NOMO-1 treated with dmso at 0.1 percent for 144 hours (cell line): ENCODE data around the gene YOD1.

Experiments used
- DNase-seq: peaks from one replicate; lab custom pipeline; 2025; ENCODE audit not compliant: unreplicated experiment; lab: John Stamatoyannopoulos, UW

The YOD1 gene

DNA sequence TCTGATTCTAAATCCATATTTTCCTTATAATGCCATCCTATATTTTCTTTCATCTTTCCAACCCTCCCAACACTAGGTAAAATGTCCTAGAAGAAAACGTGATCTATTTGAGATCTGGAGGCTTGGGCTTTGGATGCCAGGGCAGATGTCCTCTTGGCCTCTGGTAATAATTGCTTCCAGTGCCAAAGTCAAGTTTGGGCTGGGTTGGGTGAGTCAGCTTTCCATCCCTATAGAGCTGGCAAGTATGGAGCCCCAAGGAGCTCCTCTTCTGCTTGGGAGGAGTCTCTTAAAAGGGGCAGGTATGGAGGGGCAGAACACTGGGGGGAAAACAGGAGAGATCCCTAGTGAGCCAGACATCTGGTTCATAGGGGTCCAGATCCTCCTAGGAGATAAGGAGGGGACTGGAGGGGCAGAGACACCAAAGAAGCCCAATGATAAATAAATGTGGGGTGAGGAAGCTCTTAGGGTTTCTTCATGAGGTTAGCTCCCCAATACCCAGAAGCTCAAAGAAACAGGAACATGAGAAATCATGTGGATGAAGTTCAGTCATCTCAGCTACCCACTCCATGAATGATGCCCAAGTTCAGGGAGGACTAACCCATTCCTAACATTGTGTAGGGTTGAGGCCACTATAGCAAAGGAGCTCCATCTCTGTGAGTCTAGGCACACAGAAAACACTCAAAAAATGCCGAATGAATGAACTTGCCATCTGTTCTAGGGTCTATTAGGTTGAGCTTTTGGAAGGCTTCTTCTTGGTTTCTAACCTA, 21.9 kb downstream of the YOD1 start:
- no peak for DNase-seq

DNA sequence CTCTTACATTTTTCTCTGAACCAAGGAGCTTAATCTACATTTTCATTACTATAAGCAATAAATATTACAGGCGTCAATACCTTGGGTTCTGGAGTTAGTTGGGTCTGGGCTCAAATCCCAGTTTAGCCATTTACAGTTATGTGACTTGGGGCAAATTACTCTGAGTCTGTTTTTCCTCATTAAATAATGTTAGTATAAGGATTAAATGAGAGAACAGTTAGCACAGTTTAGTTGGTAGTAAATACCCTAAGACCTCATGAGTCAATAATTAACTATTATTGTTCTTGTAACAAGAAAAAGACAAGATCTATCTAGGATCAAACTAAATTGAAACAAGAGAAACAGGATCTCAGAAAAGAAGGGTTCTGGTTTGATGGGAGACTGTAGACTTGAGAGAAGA, 23.1 kb downstream of the YOD1 start:
- no peak for DNase-seq

DNA sequence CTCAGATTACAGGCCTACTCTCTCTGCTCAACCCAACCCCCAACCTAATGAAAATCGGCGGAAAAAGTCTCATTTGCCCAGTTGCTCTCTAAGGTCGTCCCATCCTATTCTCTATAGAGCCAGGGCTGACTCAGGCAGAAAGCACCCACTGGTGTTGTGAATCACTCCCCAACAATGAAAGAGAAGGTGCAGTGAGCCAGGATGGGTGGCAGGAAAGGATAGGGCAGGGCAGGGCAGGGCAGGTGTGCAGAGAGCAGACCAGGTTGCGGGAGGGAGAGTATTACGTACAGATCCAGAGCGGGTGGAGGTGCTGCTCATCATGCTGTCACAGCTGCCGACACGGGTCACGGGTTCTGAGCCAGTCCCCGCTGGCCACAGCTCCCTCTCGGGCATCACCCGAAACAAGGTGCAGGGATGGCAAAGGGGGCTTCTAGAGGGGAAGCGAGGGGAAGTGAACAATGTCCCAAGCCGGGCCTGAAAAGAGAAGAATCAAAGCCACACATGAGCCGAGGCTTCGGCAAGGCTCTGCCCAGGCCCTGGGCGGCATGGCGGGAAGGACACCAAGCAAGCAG, 23.7 kb downstream of the YOD1 start:
- DNase-seq = no peak

DNA sequence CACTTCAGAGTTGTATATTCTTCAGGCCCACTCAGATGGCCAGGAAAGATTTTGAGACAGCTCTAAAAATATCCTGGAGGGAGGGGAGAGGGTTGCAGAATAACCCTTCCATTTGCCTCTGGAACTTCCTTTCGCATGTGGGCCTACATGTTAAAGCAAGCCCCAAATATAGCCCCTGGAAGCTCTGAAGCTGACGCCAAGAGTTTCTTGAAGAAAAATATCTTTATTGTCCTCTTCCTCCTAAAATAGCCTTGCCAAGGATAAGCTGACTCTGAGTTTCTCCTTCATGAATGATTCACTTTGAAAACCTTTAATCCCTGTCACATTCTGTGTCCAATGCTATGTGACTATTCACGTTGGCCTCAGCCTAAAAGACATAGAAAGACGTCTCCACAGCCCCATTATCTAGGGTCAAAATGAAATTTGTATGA, 24.9 kb downstream of the YOD1 start:
- no peak for DNase-seq

DNA sequence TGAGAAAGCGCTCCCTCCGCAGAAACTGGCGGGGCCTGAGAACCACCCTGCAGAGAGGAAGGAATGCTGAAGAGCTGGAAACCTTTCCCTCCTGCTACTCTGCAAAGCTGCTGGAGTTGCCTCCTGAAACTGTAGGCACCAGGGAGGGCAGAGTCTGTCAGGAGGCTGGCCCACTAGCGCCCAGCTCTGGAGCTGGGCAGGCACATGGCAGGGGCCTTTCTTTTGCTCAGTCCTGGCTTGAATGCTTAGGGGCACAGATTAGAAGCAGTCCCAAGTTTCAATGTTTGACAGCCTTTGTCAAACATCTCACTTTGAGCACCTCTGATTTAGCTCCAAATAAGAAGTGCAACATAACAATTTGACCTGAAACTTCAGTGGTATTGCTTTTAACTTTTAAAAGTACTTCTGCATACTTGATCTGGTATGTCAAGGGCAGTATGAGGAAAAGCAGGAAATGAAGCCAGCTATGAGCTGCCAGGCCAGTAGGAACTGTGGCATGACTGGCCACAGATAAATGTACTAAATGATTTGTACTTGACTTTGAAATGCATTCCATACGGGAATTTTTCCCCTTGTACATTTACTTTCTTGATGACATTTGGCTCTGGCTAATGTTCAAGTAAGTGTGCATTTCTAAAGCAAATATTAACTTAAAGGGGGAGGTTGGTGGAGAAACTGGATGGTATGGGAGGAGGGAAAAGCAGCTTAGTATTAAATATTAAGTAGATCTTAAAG, 25.7 kb downstream of the YOD1 start:
- no peak for DNase-seq

DNA sequence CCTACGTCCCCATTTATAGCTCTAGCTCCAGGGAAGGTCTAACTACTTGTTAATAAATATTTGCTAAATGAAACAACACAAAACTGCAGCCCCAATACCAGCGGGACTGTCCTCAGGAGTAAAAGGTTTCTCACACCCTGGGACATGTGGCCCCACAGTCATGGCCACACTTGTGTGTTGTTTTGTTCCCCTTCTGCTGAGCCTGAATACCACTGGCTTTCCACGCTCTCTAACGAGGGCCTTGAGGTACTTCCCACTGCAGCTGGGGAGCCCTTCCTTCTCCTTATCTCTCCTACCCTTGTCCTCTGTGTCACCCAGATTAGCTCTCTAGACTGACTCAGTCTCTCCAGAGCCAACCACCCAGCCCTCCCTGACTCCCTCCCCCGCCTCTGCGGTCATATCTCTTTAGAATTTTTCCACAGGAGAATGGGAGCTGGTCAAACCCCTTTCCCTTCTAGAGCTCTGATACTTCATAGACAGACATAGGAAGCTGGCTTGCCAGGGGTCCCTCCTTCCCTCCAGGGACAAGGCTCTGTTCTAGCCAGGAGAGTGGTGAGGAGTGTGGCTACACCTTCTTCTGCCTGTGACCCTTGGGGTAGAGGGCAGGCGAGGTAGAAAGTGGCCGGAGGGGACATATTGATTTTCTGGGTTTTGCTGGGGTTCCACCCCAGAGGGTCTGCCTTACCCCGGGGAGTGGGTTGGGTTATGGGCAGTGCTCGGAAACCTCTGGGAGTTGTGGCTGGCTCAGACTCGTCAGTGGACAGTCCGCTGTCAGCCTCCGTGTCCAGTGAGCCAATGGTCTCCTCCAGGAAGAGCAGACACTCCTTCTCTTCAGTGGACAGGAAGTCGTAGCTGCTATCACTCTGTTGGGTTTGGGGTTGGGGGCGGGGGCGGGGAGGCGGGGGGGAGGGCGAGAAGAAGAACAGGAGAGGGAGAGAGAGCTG, 26.5 kb downstream of the YOD1 start:
- no peak for DNase-seq

DNA sequence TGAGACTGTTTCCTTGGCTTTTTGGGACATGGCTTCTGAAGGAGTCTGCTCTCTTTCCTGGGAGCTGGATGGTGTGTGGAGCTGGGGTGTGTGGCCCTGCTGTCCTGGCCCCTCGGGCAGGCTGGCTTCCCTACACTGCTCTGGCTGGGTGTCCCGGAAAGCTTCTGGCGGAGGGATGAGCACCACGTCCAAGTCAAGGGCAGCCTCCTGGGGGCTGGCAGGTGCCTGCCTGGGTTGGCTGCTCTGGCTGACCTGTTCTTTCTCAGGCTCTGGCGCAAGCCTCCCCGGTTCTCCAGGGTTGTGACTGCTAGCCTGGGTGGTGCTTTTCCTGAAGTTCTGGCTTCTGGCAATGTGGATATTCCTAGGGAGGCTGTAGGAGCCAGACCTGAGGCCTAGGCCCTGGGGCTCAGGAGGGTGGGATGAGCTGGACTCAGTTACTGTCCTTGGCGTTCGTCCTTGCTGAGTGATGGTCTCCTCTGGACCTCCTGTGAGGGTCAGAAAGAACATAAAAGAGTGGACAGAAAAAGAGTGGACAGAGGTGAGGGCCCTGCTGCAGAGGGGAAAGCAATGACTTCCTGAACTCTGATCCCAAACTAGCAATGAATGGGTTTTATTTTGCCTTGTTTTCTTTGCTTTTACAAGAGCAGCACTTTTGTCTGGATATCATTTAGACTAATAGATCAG, 27.9 kb downstream of the YOD1 start:
- no peak for DNase-seq

DNA sequence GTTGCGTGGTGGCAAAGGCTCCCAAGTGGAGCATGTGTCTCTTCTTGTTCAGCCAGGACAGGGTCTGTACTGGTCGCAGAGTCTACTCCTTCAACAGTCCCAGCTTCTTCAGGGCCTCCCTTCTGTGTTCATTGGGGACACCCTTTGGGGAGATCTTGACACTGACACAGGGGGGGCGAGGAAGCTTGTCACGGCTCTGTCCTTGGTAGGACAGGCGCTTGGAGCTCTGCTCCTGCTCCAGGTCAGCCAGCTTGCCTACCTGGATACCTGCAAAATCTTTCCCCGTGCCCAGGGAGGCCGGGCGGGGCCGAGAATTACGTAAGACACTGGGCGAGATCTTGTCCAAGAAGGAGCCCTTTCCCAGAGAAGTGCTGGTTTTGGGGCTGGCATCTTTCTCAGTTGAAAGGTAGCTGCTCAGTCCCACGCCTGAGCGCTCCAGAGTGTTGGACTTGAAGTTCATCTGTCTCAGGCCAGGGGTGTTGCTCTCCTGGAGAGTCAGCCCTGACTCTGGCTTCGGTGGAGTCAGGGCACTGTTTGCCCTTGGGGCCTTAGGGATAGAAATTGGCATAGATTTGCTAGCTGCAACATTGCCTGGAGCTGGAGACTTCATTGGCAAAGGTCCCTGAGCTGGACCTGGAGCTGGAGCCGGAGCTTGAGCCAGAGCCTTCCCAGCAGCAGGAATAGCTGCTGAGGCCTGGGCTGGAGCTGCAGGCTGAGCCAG, 29.0 kb downstream of the YOD1 start:
- DNase-seq = no peak

DNA sequence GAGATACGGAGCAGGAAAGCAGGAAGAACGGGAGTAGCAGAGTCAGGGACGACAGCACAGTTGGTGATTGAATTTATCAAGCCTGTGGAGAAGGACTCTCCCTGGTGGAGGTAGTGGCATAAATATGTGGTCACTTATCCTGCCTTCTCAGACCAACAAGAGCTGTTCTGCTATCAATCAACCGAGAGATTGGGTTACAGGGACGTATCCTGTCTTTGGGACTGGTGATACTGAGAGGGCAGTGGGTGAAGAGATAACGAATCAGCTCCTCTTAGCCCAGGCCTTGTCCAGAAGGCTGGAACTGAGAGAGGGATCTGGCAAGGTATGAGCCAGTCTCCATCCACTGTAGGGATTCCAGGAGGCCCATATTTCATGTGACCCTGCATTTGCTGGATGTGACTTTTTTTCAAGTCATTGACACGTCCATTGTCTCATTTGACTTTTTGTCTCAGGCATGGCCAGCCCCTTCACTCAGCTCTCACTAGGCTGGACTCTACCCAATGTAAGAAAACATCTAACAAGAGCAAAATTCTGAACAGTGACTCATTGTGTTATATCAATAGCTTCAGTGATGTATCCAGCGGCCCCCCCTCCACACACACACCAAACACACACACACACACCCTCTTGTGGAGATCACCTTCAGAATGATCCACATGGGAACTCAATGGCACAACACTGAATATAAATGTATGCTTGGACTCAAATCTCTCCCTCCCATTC, 29.7 kb downstream of the YOD1 start:
- no peak for DNase-seq

DNA sequence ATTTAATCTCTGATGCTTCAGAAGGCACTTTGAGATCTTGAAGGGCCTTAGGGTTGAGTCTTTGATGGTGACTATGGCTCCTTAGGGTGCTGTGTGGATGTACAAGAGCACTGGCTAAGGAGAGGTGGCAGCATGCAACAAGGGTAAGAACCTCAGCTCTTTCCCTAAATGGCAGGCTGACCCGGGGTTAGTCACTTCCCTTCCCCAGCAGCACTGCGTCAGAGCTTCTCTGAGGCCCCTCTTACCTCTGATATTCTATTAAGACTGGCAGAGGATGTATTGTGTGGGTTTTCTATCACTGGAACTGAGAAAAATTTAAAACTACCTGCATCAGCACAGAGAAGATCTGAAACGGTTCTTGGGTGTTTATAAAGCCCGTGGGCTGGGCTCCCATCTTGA, 30.3 kb downstream of the YOD1 start:
- DNase-seq = no peak

DNA sequence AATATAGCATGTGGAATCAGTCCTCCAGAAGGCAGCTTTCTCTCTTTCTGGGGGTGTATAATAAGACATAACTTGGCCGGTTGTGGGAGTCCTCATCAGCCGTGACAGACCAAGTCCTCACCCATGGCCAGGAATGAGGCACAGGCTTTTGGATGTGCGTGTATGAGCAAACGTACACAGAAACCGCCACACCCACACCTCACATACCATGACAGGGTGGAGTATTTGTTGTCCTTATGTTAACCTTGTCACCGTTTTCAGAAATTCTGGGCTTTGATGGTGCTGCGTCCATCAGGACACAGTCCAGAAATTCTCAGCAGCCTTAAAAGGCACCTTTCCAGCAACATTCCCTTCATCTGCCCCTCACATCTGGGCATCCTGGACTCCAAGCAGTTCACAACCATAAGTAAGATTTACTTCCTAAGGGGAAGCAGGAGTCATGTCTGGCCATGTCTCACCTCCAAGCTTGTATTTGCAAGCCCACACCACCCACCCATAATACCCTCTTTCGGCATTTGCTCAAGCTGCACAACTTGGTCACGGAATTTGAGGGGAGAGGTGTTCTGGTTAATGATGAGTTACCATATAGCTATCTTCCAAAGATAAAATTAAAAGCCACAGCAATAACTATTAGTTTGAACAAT, 30.8 kb downstream of the YOD1 start:
- no peak for DNase-seq

DNA sequence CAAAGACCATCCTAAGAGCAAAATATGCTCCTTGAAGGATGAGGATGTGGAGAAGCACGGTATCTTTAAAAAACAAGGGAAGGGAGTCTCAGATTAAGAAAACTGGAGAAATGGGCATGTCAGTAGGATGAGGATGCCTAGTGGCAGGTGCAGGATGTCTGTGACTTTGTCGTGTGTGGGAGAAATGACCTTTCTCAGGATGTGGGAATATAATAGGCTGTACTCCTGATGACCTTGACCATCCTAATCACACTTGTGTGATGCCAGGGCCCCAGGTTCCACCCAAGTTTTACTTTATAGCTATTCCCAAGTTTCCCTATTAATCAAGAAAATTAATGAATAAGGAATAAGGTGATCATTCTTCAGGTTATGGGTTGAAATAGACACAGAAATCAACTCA, 31.3 kb downstream of the YOD1 start:
- no peak for DNase-seq

DNA sequence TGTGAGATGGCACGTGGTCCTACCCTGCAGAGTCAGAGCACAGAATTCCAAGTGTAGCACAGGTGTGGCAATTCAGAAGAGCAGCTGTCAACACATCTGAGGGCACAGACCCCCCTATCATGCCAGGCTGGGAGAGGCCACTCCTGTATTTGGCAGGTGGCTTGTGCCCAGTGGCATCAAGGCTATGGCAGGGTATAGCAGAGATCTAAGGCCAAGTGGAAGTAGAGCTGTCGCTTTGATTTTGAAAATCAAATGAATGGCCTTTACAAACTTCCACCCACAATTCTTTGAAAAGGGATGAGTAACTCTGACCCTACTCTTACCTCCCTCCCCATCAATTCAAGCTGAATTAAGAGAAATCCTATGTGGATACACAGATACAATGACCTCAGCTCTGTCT, 31.8 kb downstream of the YOD1 start:
- DNase-seq = no peak

DNA sequence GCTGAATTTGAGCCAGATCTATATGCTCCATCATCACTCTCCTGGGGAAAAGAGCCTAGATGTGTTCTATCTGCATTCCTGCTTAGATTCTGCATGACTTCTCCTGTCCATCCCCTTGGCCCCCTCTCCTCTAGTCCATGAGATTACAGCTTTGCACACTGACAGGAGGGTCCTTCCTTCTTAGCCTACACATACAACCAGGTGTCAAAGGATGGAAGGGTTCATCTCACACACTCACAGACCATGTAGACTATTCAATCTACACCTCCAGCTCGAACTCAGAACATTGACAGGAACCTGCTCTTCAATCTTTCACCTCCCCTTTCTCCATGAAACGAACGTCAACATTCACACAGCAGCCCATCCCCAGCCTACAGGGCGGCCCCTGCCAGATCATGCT, 32.3 kb downstream of the YOD1 start:
- no peak for DNase-seq

DNA sequence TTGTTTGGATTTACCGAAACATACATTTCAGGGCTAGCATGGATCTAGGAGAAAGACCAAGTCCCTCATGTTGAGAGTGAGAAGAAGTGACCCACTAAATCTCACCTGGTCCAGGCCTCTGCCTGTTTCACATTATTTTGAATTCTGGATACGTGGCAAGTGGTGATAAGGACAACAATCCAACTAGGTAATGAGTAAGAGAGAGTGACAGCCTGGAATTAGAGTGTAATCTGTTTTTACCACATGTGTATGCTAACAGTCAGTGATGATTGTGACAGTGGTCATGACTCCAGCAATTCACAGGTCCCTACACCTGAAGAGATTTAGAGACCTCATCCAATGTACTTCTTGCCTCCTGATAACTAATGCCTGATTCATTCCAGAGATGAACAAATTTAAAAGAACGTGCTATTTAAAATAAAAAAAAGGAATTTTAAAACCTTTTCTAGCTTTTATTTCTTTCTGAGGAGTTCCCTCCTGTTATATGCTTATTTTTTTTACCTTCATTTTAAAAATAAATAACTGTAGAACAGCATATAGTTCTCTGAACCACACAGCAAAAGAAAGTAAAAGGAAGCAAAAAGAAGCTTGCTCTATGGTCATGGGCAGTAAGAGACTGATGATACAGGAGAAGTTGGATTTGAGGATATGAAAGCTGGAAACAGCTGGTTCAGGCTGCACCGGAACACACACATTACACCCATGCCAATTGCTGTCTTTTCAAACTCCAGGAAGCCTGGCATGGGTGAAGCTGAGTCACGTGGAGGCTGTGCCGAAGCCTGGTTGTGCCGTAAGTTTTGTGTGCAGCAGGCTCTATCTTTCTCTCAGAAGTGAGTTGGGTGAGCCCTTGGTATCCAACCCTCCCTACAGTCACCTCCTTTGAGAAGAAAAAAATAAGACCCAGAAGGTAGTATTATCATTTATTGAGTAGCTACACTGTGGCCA, 33.1 kb downstream of the YOD1 start:
- DNase-seq = peak; percentile 47

DNA sequence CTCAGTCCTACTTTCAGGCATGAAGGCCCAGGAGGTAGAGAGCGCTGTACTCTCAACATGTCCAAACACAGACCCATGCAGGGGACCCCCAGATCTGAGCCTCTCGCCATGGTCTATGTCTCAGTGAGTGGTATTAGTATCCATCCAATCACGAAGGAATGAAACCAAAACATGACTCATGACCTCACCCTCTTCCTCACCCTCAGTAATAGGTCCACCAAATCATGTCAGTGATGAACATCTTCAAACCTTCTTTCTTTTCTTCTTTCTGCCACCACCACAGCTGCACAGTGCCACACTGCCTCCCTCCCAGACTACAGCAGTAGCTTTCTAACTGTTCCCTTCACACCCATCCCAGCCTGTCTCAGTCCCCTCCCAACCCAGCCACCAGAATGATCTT, 35.2 kb downstream of the YOD1 start:
- no peak for DNase-seq

DNA sequence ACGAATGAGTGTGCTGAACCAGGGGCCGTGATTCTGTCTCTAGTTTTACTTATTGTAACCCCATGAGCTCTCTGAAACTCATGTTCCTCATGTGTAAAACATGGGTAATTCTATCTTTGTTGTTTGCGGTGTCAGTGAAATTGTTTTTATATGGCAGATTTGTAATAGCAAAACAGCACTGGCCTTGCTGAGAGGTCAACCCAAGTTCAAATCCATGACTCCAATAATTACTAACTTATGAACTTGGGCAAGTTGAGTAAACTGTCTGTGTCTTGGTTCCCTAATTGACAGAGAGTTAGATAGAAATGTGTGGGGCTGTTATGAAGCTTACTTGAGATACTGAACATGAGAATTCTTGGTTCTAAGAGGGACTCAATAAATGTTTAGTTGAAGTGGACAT, 36.3 kb downstream of the YOD1 start:
- no peak for DNase-seq
